ENCODE measurements around the gene GRM2.
A peak's percentile ranks its signal among the peaks of the same experiment; 100 is the strongest.

Gene GRM2

GRCh38 chr3:51706788-51707731 lies at the start of gene GRM2:
Gene GRM2, plus strand, starts transcription at chr3:51707068. Its CDS starts 1,916 bp downstream, at chr3:51708984.
- DNase-seq (ENCODE audit: low read depth in 4 of 4, low spot score in 1 of 4): no peak

- no peak for DNase-seq (ENCODE audit: low read depth in 4 of 4, low spot score in 1 of 4)
Observed at GRCh38 chr3:51657234-51657633, 49.6 kb upstream of the GRM2 start.

GRCh38 chr3:51659942-51660341 lies 46.9 kb upstream of the GRM2 start:
- DNase-seq (ENCODE audit: low read depth in 4 of 4, low spot score in 1 of 4): no peak

GRCh38 chr3:51662456-51662855 lies 44.4 kb upstream of the GRM2 start:
- no peak for DNase-seq (ENCODE audit: low read depth in 4 of 4, low spot score in 1 of 4)

- no peak for DNase-seq (ENCODE audit: low read depth in 4 of 4, low spot score in 1 of 4)
Observed at GRCh38 chr3:51668756-51669155, 38.1 kb upstream of the GRM2 start.

GRCh38 chr3:51669241-51670052 lies 37.4 kb upstream of the GRM2 start:
- DNase-seq (ENCODE audit: low read depth in 4 of 4, low spot score in 1 of 4): peak; percentile 57 to 79 (median 68)

- DNase-seq (ENCODE audit: low read depth in 4 of 4, low spot score in 1 of 4): no peak
Observed at GRCh38 chr3:51670053-51670822, 36.6 kb upstream of the GRM2 start.

GRCh38 chr3:51670823-51671733 lies 35.8 kb upstream of the GRM2 start, which contains the start of gene TEX264:
Gene TEX264, plus strand, starts transcription at chr3:51671252. Its CDS starts 3,053 bp downstream, at chr3:51674305.
- DNase-seq (ENCODE audit: low read depth in 4 of 4, low spot score in 1 of 4): peak; percentile 71 to 89 (median 84)

- DNase-seq (ENCODE audit: low read depth in 4 of 4, low spot score in 1 of 4): peak in 2 of 4 experiments; percentile 40 to 52
Observed at GRCh38 chr3:51671734-51672475, 35.0 kb upstream of the GRM2 start.

GRCh38 chr3:51673181-51673801 lies 33.6 kb upstream of the GRM2 start:
- no peak for DNase-seq (ENCODE audit: low read depth in 4 of 4, low spot score in 1 of 4)

- no peak for DNase-seq (ENCODE audit: low read depth in 4 of 4, low spot score in 1 of 4)
Observed at GRCh38 chr3:51673802-51674654, 32.8 kb upstream of the GRM2 start.

GRCh38 chr3:51675201-51675611 lies 31.7 kb upstream of the GRM2 start:
- DNase-seq (ENCODE audit: low read depth in 4 of 4, low spot score in 1 of 4): peak in 1 of 4 experiments; percentile 7

GRCh38 chr3:51676102-51676640 lies 30.7 kb upstream of the GRM2 start:
- no peak for DNase-seq (ENCODE audit: low read depth in 4 of 4, low spot score in 1 of 4)

GRCh38 chr3:51677358-51677757 lies 29.5 kb upstream of the GRM2 start:
- no peak for DNase-seq (ENCODE audit: low read depth in 4 of 4, low spot score in 1 of 4)

- no peak for DNase-seq (ENCODE audit: low read depth in 4 of 4, low spot score in 1 of 4)
Observed at GRCh38 chr3:51678186-51678585, 28.7 kb upstream of the GRM2 start.

GRCh38 chr3:51678641-51679040 lies 28.2 kb upstream of the GRM2 start:
- DNase-seq (ENCODE audit: low read depth in 4 of 4, low spot score in 1 of 4): no peak

GRCh38 chr3:51679318-51679717 lies 27.6 kb upstream of the GRM2 start:
- no peak for DNase-seq (ENCODE audit: low read depth in 4 of 4, low spot score in 1 of 4)

GRCh38 chr3:51679777-51680176 lies 27.1 kb upstream of the GRM2 start:
- no peak for DNase-seq (ENCODE audit: low read depth in 4 of 4, low spot score in 1 of 4)
